Measurements from ENCODE around the gene HYOU1. TPM values are rescaled to one million over a fixed set of nuclear protein-coding genes. Genes with fewer than 3 reads are reported as not detected.

HYOU1 gene
- polyA plus RNA-seq, 1 of the 3 experiments (the other 2 are of a cell fraction), result 90.8 TPM

GRCh38 chr11:119100994-119101758, 44.2 kb upstream of the HYOU1 start:
- Histone ChIP-seq H3K4me2 (peak overlapping the region; percentile 98), H3F3A (replicated peaks; ENCODE audit: insufficient read depth) (peaks cover 41% of the 10 kb centered on the region), H3K4me3 (ENCODE audit: low read depth in 2 of 2, low read length in 1 of 2) (peak overlapping the region; percentile 80 to 90), H3K9me2 (no peaks in the 10 kb centered on the region), H3K27me3 (ENCODE audit: insufficient read depth) (no peaks in the 10 kb centered on the region), H2AFZ (ENCODE audit: low read depth) (peak overlapping the region; percentile 77), H4K20me1 (ENCODE audit: insufficient read depth) (no peaks in the 10 kb centered on the region), H3K4me1 (ENCODE audit: control insufficient read depth in 1 of 2, insufficient read depth in 2 of 2, low read depth in 1 of 2, low read length in 1 of 2) (peaks cover 13 to 21% of the 10 kb centered on the region in 2 experiments; a peak in 3 of 4 replicates), H3K27ac (ENCODE audit: low read depth in 2 of 2, low read length in 1 of 2) (peak overlapping the region; percentile 93 to 97), H3K9me3 (no peaks in the 10 kb centered on the region), H3K79me2 (ENCODE audit: insufficient read depth) (peaks cover 37% of the 10 kb centered on the region), H3K36me3 (replicated peaks in 1 of 2; ENCODE audit: control insufficient read depth in 1 of 2, insufficient read depth in 2 of 2, low read length in 1 of 2) (peaks cover 14 to 26% of the 10 kb centered on the region in 2 experiments), H3K9ac (peak overlapping the region; percentile 78)
- no peak for TF ChIP-seq IRF3 (IDR thresholded peaks at IDR 0.05; ENCODE audit: low read depth, low read length)
- peak; percentile 28; the same call in 1 of the 2 replicates for TF ChIP-seq CTCF (IDR thresholded peaks at IDR 0.05)
- 0 out of 2 replicates have a peak, but pooled peaks have one; percentile 15 for TF ChIP-seq TAF1 (IDR thresholded peaks at IDR 0.05; ENCODE audit: borderline replicate concordance, low read depth, low read length)
- ChIA-PET CTCF (interaction anchor here (0.6 to 1.9 kb wide), 8 partner anchors 10 to 273 kb away, joined by 3 to 13 read pairs (median 4); partner anchors contain the start of gene CBL), POLR2A (interaction anchor here (0.7 to 1.6 kb wide), 5 partner anchors 16 to 237 kb away, joined by 3 to 6 read pairs (median 3); partner anchors contain the start of genes HMBS, HYOU1 and MCAM)
- 2% methylated on average over 15 of the region's 29 CpGs for WGBS (ENCODE audit: low lambda C conversion rate)
- DNase-seq, result peak; percentile 47

GRCh38 chr11:119100246-119100970, 43.4 kb upstream of the HYOU1 start:
- Histone ChIP-seq H3K4me2 (peak overlapping the region; percentile 98), H3K27ac (ENCODE audit: low read depth in 2 of 2, low read length in 1 of 2) (peak overlapping the region; percentile 93 to 97; a peak in 3 of 4 replicates), H4K20me1 (ENCODE audit: insufficient read depth) (no peaks in the 10 kb centered on the region), H3K27me3 (ENCODE audit: insufficient read depth) (no peaks in the 10 kb centered on the region), H3K9me2 (no peaks in the 10 kb centered on the region), H2AFZ (ENCODE audit: low read depth) (peak overlapping the region; percentile 77; the same call in 1 of the 2 replicates), H3K9me3 (no peaks in the 10 kb centered on the region), H3K79me2 (ENCODE audit: insufficient read depth) (peaks cover 37% of the 10 kb centered on the region), H3K4me1 (ENCODE audit: control insufficient read depth in 1 of 2, insufficient read depth in 2 of 2, low read depth in 1 of 2, low read length in 1 of 2) (peaks cover 13 to 18% of the 10 kb centered on the region in 2 experiments; a peak in 3 of 4 replicates), H3F3A (replicated peaks; ENCODE audit: insufficient read depth) (peaks cover 44% of the 10 kb centered on the region), H3K4me3 (ENCODE audit: low read depth in 2 of 2, low read length in 1 of 2) (peak overlapping the region; percentile 80 to 90), H3K36me3 (replicated peaks in 1 of 2; ENCODE audit: control insufficient read depth in 1 of 2, insufficient read depth in 2 of 2, low read length in 1 of 2) (peaks cover 16 to 26% of the 10 kb centered on the region in 2 experiments), H3K9ac (peak overlapping the region; percentile 78)
- ChIA-PET POLR2A (no interaction called here), CTCF (interaction anchor here (0.7 to 1.1 kb wide), 4 partner anchors 33 to 81 kb away, joined by 3 to 4 read pairs (median 3); partner anchors contain the start of gene VPS11)
- peak; percentile 53 for DNase-seq
- 13% methylated on average over 11 of the region's 11 CpGs for WGBS (ENCODE audit: low lambda C conversion rate)
- peak; percentile 63 for TF ChIP-seq RAD21 (IDR thresholded peaks at IDR 0.05; ENCODE audit: low read length)
- TF ChIP-seq NFIC (IDR thresholded peaks at IDR 0.05; ENCODE audit: borderline replicate concordance), result no peak
- TF ChIP-seq REST (IDR thresholded peaks at IDR 0.05; ENCODE audit: low read depth, low read length), result no peak
- no peak for TF ChIP-seq NRF1 (IDR thresholded peaks at IDR 0.05; ENCODE audit: low read depth, low read length)
- no peak for TF ChIP-seq GATA2 (CRISPR knock-in tag; IDR thresholded peaks at IDR 0.05)
- TF ChIP-seq YY1 (IDR thresholded peaks at IDR 0.05; ENCODE audit: low read depth), result no peak
- TF ChIP-seq CTCF (IDR thresholded peaks at IDR 0.05), result peak; percentile 69
- TF ChIP-seq TAF1 (IDR thresholded peaks at IDR 0.05; ENCODE audit: borderline replicate concordance, low read depth, low read length), result no peak
- no peak for TF ChIP-seq PBX3 (IDR thresholded peaks at IDR 0.05)
- TF ChIP-seq RXRA (IDR thresholded peaks at IDR 0.05; ENCODE audit: borderline replicate concordance, low read depth), result no peak
- TF ChIP-seq TCF12 (IDR thresholded peaks at IDR 0.05), result no peak
